GM18870 (cell line): ENCODE results near the gene AHNAK2.

Experiments
- ATAC-seq: cut with Tn5 transposase; IDR thresholded peaks from one replicate; pipeline ENCODE4 v1.9.1; 2021; ENCODE audit warnings: moderate library complexity; ENCODE audit not compliant: unreplicated experiment

The AHNAK2 gene

GRCh38 chr14:104940526-104941150 lies 37.5 kb downstream of the AHNAK2 start:
- ATAC-seq, result no peak

GRCh38 chr14:104939666-104940410 lies 38.3 kb downstream of the AHNAK2 start:
- no peak for ATAC-seq

GRCh38 chr14:104938960-104939359 lies 39.2 kb downstream of the AHNAK2 start:
- ATAC-seq, result no peak

GRCh38 chr14:104938436-104938835 lies 39.7 kb downstream of the AHNAK2 start:
- ATAC-seq, result no peak

GRCh38 chr14:104937694-104938365 lies 40.3 kb downstream of the AHNAK2 start:
- ATAC-seq, result no peak

- ATAC-seq, result no peak
Observed at GRCh38 chr14:104937161-104937560, 41.0 kb downstream of the AHNAK2 start.

GRCh38 chr14:104936361-104937155 lies 41.6 kb downstream of the AHNAK2 start:
- no peak for ATAC-seq

GRCh38 chr14:104935955-104936354 lies 42.2 kb downstream of the AHNAK2 start:
- no peak for ATAC-seq

GRCh38 chr14:104935026-104935650 lies 43.0 kb downstream of the AHNAK2 start:
- ATAC-seq, result no peak

- no peak for ATAC-seq
Observed at GRCh38 chr14:104933746-104934733, 44.1 kb downstream of the AHNAK2 start.

- ATAC-seq, result no peak
Observed at GRCh38 chr14:104932676-104933631, 45.2 kb downstream of the AHNAK2 start.

- no peak for ATAC-seq
Observed at GRCh38 chr14:104931771-104932675, 46.2 kb downstream of the AHNAK2 start.

GRCh38 chr14:104931304-104931770 lies 46.8 kb downstream of the AHNAK2 start:
- ATAC-seq, result no peak

GRCh38 chr14:104930526-104931303 lies 47.5 kb downstream of the AHNAK2 start:
- ATAC-seq, result no peak

GRCh38 chr14:104929268-104930230 lies 48.6 kb downstream of the AHNAK2 start:
- ATAC-seq, result no peak
